OCI-LY1 (cell line): ENCODE data around the gene GPR176.

Experiments used
- H2AFZ ChIP-seq: fragments of 200-600 bp; sonication (generic), shearing (Covaris generic); 2 replicates; pipeline ENCODE4 v1.6.0; 2014; ENCODE audit warnings: antibody characterized with exemption, mild to moderate bottlenecking, low read length
- H3F3A ChIP-seq: fragments of 200-600 bp; sonication (generic), shearing (Covaris generic); 2 replicates; pipeline ENCODE4 v1.6.0; 2014; ENCODE audit warnings: mild to moderate bottlenecking, antibody characterized with exemption, low read length, moderate library complexity; ENCODE audit not compliant: insufficient read depth
- H3K27ac ChIP-seq: fragments of 200-600 bp; sonication (generic); 2 replicates; pipeline ENCODE4 v1.5.1; 2014; ENCODE audit warnings: low read length, mixed run types, mild to moderate bottlenecking, low read depth; ENCODE audit not compliant: poor library complexity, severe bottlenecking
- H3K27me3 ChIP-seq: fragments of 200-600 bp; sonication (generic); 2 replicates; pipeline ENCODE4 v1.6.0; 2014; ENCODE audit warnings: antibody characterized with exemption, mild to moderate bottlenecking, low read length, moderate library complexity; ENCODE audit not compliant: insufficient read depth
- H3K36me3 ChIP-seq: fragments of 200-600 bp; sonication (generic); 2 replicates; pipeline ENCODE4 v1.6.1; 2014; ENCODE audit warnings: mild to moderate bottlenecking, antibody characterized with exemption, low read length, moderate library complexity, mixed read lengths; ENCODE audit not compliant: insufficient read depth
- H3K4me1 ChIP-seq: fragments of 200-600 bp; sonication (generic); 2 replicates; pipeline ENCODE4 v1.5.1; 2014; ENCODE audit warnings: mild to moderate bottlenecking, low read length, moderate library complexity; ENCODE audit not compliant: insufficient read depth, severe bottlenecking
- H3K4me2 ChIP-seq: fragments of 200-600 bp; sonication (generic), shearing (Covaris generic); 2 replicates; pipeline ENCODE4 v1.6.1; 2014; ENCODE audit warnings: low read length
- H3K4me3 ChIP-seq: fragments of 200-600 bp; sonication (generic); 2 replicates; pipeline ENCODE4 v1.5.1; 2014; ENCODE audit warnings: low read length, low read depth, mild to moderate bottlenecking, mixed read lengths; ENCODE audit not compliant: poor library complexity, severe bottlenecking
- H3K79me2 ChIP-seq: fragments of 200-600 bp; shearing (Covaris generic); 2 replicates; pipeline ENCODE4 v1.6.1; 2016; ENCODE audit warnings: mixed run types, low read length, mixed read lengths; ENCODE audit not compliant: insufficient read depth
- H3K9ac ChIP-seq: fragments of 200-600 bp; sonication (generic), shearing (Covaris generic); 2 replicates; pipeline ENCODE4 v1.6.1; 2014; ENCODE audit warnings: mild to moderate bottlenecking, low read length, mixed read lengths
- H3K9me2 ChIP-seq: fragments of 200-600 bp; sonication (generic), shearing (Covaris generic); 2 replicates; pipeline ENCODE4 v1.6.1; 2014; ENCODE audit warnings: low read depth, mild to moderate bottlenecking, low read length, mixed read lengths
- H3K9me3 ChIP-seq: fragments of 200-600 bp; shearing (Covaris generic); 2 replicates; pipeline ENCODE4 v1.6.1; 2014; ENCODE audit warnings: low read length, mixed read lengths
- H4K20me1 ChIP-seq: fragments of 200-600 bp; sonication (generic), shearing (Covaris generic); 2 replicates; pipeline ENCODE4 v1.6.0; 2016; ENCODE audit warnings: mild to moderate bottlenecking, low read length; ENCODE audit not compliant: insufficient read depth
- EZH2 ChIP-seq: fragments of 200-600 bp; sonication (generic), shearing (Covaris generic); IDR thresholded peaks from 2 replicates; pipeline ENCODE4 v1.8.0; 2017; ENCODE audit warnings: borderline replicate concordance, mixed run types, mild to moderate bottlenecking, antibody characterized with exemption, low read length, moderate library complexity, mixed read lengths
- TF ChIP-seq, protein P1 (sequence below): fragments of 200-600 bp; sonication (generic), shearing (Covaris generic); IDR thresholded peaks from 2 replicates; pipeline ENCODE4 v1.5.1; 2017; ENCODE audit warnings: mild to moderate bottlenecking, antibody characterized with exemption, low read length, moderate library complexity, mixed read lengths

GPR176 gene

DNA sequence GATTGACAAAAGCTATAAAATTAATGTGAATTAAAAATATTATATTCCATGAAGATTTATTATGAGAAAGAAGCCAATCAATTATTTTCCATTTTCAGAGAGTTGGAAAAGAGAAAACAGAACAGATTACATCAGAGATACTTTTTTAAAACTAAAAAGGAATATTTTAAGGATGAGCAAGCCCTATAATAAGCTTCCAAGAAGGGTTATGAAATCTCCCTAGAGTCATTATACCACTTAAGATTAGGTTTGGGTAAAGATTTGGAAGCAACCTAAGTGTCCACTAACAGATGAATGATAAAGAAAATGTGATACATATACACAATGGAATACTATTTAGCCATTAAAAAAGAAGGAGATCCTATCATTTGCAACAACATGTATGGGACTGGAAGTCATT lies 85.8 kb downstream of the GPR176 start:
- H3K4me2 ChIP-seq = no peak overlapping the region
- 0 out of 2 replicates have a peak, but pooled peaks cover 3% of the 10 kb centered on the region for H3K27me3 ChIP-seq
- H4K20me1 ChIP-seq = no peaks in the 10 kb centered on the region
- H3K27ac ChIP-seq = no peak overlapping the region
- H3K9me3 ChIP-seq = no peaks in the 10 kb centered on the region
- no peaks in the 10 kb centered on the region for H3F3A ChIP-seq
- H2AFZ ChIP-seq = no peak overlapping the region
- H3K9ac ChIP-seq = no peak overlapping the region
- no peaks in the 10 kb centered on the region for H3K9me2 ChIP-seq
- H3K4me1 ChIP-seq = no peaks in the 10 kb centered on the region
- no peaks in the 10 kb centered on the region for H3K36me3 ChIP-seq
- TF ChIP-seq, protein P1, sequence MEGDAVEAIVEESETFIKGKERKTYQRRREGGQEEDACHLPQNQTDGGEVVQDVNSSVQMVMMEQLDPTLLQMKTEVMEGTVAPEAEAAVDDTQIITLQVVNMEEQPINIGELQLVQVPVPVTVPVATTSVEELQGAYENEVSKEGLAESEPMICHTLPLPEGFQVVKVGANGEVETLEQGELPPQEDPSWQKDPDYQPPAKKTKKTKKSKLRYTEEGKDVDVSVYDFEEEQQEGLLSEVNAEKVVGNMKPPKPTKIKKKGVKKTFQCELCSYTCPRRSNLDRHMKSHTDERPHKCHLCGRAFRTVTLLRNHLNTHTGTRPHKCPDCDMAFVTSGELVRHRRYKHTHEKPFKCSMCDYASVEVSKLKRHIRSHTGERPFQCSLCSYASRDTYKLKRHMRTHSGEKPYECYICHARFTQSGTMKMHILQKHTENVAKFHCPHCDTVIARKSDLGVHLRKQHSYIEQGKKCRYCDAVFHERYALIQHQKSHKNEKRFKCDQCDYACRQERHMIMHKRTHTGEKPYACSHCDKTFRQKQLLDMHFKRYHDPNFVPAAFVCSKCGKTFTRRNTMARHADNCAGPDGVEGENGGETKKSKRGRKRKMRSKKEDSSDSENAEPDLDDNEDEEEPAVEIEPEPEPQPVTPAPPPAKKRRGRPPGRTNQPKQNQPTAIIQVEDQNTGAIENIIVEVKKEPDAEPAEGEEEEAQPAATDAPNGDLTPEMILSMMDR = no peak
- no peak for TF ChIP-seq EZH2
- no peaks in the 10 kb centered on the region for H3K79me2 ChIP-seq
- no peak overlapping the region for H3K4me3 ChIP-seq

GRCh38 chr15:39833515-39833981 lies 86.5 kb downstream of the GPR176 start:
- TF ChIP-seq, protein P1 = no peak
- TF ChIP-seq EZH2 = no peak
- Histone ChIP-seq H3K27me3 (0 out of 2 replicates have a peak, but pooled peaks cover 3% of the 10 kb centered on the region), H3K4me2 (no peak overlapping the region), H2AFZ (no peak overlapping the region), H3K27ac (no peak overlapping the region), H4K20me1 (no peaks in the 10 kb centered on the region), H3K79me2 (no peaks in the 10 kb centered on the region), H3K4me1 (no peaks in the 10 kb centered on the region), H3K4me3 (no peak overlapping the region), H3K9me2 (no peaks in the 10 kb centered on the region), H3K9ac (no peak overlapping the region), H3K9me3 (no peaks in the 10 kb centered on the region), H3F3A (no peaks in the 10 kb centered on the region), H3K36me3 (no peaks in the 10 kb centered on the region)

GRCh38 chr15:39830166-39830565 lies 89.9 kb downstream of the GPR176 start:
- no peak overlapping the region for H3K27ac ChIP-seq
- H3K27me3 ChIP-seq = no peaks in the 10 kb centered on the region

More at GRCh38 chr15:39830166-39830565, 89.9 kb downstream of the GPR176 start:
- no peaks in the 10 kb centered on the region for H3K36me3 ChIP-seq
- no peak overlapping the region for H3K9ac ChIP-seq
- no peak overlapping the region for H3K4me3 ChIP-seq
- no peaks in the 10 kb centered on the region for H4K20me1 ChIP-seq
- no peaks in the 10 kb centered on the region for H3K9me3 ChIP-seq
- no peak overlapping the region for H3K4me2 ChIP-seq
- no peaks in the 10 kb centered on the region for H3K4me1 ChIP-seq
- TF ChIP-seq EZH2 = no peak
- TF ChIP-seq, protein P1 = no peak
- no peak overlapping the region for H2AFZ ChIP-seq
- no peaks in the 10 kb centered on the region for H3K79me2 ChIP-seq
- H3F3A ChIP-seq = no peaks in the 10 kb centered on the region
- no peaks in the 10 kb centered on the region for H3K9me2 ChIP-seq
